Measurements from ENCODE around the gene TF.

TF gene

GRCh38 chr3:133747373-133747772 lies 1.2 kb downstream of the TF start:
- no peak for DNase-seq (ENCODE audit: low read depth in 3 of 3)

- DNase-seq (ENCODE audit: low read depth in 3 of 3), result no peak
Measured at GRCh38 chr3:133747907-133748639, 1.9 kb downstream of the TF start.

GRCh38 chr3:133749427-133750258 lies 3.5 kb downstream of the TF start:
- DNase-seq (ENCODE audit: low read depth in 3 of 3), result no peak

GRCh38 chr3:133750259-133750656 lies 4.1 kb downstream of the TF start:
- DNase-seq (ENCODE audit: low read depth in 3 of 3), result no peak

- no peak for DNase-seq (ENCODE audit: low read depth in 3 of 3)
Measured at GRCh38 chr3:133753107-133753778, 7.0 kb downstream of the TF start.

- no peak for DNase-seq (ENCODE audit: low read depth in 3 of 3)
Measured at GRCh38 chr3:133753779-133754164, 7.6 kb downstream of the TF start.

DNA sequence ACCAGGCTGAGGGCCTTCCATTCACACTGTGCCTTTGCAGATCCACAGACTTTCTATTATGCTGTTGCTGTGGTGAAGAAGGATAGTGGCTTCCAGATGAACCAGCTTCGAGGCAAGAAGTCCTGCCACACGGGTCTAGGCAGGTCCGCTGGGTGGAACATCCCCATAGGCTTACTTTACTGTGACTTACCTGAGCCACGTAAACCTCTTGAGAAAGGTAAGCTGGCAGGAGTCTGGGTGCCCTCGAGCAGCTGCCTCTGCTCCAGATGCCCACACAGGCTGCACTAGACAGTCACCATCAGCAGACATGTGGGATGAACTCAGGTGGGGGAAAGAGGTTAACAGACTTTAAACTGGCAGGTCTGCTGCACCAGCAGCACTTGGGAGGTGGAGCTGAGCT lies 8.3 kb downstream of the TF start:
- DNase-seq (ENCODE audit: low read depth in 3 of 3), result no peak

DNA sequence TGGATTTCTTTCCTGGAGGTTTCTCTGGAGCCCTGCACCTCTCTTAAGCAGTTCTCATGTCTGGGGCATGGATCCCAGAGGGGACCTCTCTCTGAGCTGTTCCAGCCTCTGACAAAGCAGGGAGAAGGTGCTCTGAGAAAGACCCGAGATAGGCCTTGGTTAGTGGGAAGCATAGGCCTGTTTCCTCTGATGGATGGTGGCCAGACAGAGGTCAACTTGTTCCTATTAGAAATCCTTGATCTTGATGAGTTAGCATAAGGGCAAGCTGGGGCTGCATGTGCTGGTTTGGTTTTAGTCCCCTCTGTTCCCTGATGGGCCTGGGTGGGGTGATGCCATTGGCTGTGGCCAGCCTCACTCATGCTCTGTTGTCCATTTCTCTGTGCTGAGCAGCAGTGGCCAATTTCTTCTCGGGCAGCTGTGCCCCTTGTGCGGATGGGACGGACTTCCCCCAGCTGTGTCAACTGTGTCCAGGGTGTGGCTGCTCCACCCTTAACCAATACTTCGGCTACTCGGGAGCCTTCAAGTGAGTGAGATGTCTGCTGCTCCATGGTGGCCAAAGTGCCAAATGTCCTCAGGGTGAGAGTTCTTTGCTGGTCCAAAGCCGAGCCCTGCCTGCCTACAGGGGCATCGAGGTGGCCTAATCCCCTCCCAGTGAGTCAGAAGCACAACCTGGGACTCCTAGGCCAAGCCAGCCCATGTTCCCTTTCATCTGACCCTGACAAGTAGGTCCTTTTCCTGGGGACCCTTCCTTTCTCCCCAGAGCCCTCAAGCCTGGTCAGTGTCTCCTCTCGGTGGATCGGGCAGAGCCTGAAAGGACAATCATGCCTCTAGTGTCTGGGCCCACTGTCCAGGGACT lies 9.0 kb downstream of the TF start:
- no peak for DNase-seq (ENCODE audit: low read depth in 3 of 3)

DNA sequence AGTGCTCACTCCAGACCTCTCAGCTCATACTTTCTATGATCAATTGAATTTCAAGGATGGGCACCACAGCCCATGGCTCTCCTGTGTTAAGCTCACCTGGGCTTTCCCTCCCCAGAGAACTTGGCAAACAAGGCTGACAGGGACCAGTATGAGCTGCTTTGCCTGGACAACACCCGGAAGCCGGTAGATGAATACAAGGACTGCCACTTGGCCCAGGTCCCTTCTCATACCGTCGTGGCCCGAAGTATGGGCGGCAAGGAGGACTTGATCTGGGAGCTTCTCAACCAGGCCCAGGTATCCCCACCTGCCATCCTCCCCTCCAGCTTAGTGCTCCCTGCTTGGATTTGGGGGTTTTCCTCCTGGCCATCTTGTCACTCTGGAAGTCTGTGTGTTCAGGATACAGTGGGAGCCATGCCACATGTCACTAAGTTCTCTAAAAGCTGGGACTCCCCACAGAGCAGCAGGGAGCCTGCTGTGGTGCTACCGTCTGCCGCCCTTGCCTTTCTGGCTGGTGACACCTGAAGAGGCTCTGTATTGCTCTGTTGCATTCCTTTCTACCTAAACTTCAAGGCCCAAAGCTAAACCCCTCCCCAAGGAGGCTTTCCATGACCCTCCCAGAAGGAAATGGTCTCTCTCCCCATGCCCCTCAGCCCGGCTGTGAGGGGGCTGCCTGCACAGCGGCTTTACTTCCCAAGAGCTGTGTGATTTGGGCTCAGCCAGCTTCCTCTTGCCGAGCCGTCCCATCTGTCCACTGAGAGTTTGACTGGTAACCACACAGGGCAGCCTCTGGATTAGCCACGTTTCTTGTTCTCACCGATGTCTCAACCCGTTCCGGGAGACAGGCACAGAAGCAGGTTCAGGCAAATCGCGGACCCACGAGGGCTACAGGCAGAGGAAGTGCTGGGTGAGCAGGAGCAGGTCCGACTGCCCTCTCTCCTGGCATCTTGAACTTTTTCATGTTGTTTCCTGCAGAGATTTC lies 10.8 kb downstream of the TF start:
- DNase-seq (ENCODE audit: low read depth in 3 of 3), result no peak

GRCh38 chr3:133757701-133758567 lies 11.7 kb downstream of the TF start:
- DNase-seq (ENCODE audit: low read depth in 3 of 3), result no peak

DNA sequence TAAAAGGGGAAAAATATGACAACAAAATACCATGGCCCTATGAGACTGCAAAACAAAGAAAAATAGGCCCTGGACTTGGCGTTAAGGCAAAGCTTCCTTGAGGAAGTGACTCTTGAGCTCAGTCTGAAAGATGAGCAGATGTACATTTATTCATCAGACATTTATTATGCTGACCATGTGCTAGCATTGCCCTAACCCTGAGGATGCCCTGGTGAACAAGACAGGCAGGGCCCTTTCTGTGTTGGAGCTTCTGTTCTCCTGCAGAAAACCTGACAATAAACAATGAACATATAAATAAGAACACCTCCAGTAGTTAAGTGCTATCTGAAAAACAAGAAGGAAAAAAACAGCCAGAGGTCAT lies 12.4 kb downstream of the TF start:
- no peak for DNase-seq (ENCODE audit: low read depth in 3 of 3)

DNA sequence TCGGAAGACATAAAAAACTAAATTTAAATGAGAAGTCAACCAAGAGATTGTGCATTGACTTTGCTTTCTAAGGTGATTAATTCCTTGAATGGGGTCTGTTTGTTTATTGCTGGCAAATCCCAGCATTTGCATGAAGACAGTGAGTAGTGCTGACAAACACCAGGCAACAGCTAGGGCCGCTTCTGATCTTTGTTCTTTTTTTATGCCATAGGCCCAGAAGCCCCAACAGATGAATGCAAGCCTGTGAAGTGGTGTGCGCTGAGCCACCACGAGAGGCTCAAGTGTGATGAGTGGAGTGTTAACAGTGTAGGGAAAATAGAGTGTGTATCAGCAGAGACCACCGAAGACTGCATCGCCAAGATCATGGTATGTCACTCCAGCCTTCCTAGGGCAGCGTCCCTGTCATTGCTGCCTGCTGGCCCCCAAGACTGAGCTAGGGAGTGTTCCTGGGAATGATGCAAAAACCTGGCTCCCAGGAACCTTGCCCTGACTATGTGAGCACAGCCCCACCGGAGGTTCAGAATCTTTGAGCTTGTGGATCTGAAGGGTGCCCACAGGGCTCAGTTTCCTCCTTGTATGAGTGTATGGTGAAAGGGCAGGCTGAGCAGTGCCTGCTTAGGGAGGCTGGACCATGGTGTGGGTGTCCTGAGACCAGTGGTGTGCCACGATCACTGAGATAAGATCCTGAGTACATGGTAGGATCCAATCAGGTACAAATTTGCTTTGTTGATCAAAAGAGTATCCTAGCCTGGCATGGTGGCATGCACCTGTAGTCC lies 13.0 kb downstream of the TF start:
- no peak for DNase-seq (ENCODE audit: low read depth in 3 of 3)

DNA sequence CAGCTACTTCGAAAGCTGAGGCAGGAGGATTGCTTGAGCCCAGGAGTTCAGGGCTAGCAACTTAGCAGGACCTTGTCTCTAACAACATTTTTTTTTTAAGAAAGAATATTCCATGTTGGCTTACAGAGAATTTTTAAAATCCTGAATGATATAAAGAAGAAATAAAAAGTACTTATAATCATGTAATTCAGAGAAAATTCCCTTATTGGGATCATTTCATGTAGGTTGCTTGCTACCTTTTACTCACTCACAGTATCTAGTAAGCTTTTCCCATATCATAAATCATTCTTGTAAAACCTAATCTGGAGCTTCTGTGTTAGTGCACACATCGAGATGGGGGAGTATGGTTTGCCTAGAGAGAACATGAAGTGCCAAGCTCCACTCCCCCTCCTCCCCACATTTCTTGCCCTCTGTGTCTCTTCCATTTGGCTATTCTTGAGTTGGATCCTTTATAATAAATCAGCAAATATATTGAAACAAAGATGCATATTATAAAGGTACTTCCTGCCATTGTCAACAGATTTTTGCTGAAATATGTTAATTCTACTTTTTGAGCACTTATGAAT lies 13.6 kb downstream of the TF start:
- no peak for DNase-seq (ENCODE audit: low read depth in 3 of 3)

DNA sequence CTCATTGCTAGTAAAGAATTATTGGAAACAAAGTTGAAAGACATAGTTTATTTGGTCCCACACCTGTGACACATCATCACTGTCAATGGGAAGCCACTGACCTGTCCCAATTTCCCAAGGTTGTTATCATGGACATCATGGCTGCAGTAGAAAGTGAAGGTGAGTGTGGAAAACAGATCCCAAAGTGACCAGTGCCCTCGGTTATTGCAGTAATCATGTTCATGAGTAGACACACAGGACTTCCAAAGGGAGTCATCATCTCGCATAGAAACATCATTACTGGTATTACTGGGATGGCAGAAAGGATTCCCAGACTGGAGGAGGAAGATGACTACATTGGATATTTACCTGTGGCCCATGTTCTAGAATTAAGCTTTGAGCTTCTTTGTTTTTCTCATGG lies 14.7 kb downstream of the TF start:
- no peak for DNase-seq (ENCODE audit: low read depth in 3 of 3)

- DNase-seq (ENCODE audit: low read depth in 3 of 3), result no peak
Measured at GRCh38 chr3:133761605-133762484, 15.7 kb downstream of the TF start.

DNA sequence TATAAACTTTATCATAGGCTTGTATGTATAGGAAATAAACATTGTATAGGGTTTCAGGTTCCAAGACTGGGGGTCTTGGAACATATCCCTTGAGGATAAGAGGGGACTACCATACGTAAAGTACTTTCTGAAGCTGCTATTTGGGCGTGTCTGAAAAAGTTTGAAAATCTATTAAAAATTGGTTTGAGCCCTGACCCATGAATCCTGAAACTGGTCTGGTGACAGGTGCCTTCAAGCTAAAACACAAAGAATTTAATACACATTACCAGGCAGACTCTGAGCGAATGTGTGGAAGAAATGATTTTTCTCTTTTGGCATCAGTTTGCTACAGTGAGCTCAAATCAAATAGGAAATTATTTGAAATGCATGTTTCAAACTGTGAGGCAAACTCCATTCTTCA lies 16.3 kb downstream of the TF start:
- DNase-seq (ENCODE audit: low read depth in 3 of 3), result no peak
